Vagina (tissue), 2 donors: ENCODE data around the gene RAC2.

Source experiments
- CTCF ChIP-seq, 3 experiments: fragments of 450-650 bp in 2 of 3; fragments of 200-600 bp in 1 of 3; sonication (generic) in 1 of 3; IDR thresholded peaks; one replicate each; pipeline ENCODE4 v1.5.1; 2017 to 2019; ENCODE audit warnings: antibody characterized with exemption in 3 of 3, mild to moderate bottlenecking in 2 of 3, moderate library complexity in 2 of 3
- POLR2A ChIP-seq, 2 donors: fragments of 450-650 bp; IDR thresholded peaks; one replicate each; pipeline ENCODE4 v1.6.1; 2017; ENCODE audit warnings: antibody characterized with exemption in 2 of 2, mild to moderate bottlenecking in 2 of 2, moderate library complexity in 2 of 2
- POLR2AphosphoS5 ChIP-seq, 2 donors: sonication (generic); formaldehyde crosslinking; IDR thresholded peaks; one replicate each; pipeline ENCODE4 v1.9.0; 2017; ENCODE audit warnings: antibody characterized with exemption in 2 of 2, mild to moderate bottlenecking in 2 of 2, low read depth in 1 of 2; ENCODE audit not compliant: insufficient read depth in 1 of 2

DNA sequence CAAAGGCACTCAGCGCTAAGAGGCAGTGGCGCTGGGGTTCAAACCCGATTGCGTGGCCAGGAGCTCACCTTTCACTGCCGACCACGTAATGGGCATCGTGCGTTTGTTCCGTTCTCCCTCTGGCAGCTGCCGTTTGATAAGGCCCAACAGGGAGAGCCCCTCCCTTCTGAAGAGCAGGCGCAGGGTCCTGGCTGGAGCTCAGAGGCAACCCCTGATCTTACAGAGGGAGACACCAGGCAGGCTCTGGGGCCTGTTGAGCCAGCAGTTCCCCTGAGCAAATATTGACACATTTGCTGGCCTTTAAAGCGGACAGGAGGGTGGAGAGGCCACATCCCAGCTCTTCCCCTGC lies 44.3 kb downstream of the RAC2 start:
- TF ChIP-seq CTCF (IDR thresholded peaks at IDR 0.05) (no peak), POLR2A (IDR thresholded peaks at IDR 0.05) (no peak), POLR2AphosphoS5 (IDR thresholded peaks at IDR 0.05; ENCODE audit: insufficient read depth in 1 of 2, low read depth in 1 of 2) (no peak)
